H1 (cell line): ENCODE results near the gene RHOU. TPM values are rescaled to one million over a fixed set of nuclear protein-coding genes. Genes with fewer than 3 reads are reported as not detected.

Experiments used
- BRCA1 ChIP-seq: IDR thresholded peaks from 2 replicates; pipeline ENCODE4 v1.6.1; 2012; ENCODE audit warnings: low read depth, low read length, improper control_type of control experiment
- MAFK ChIP-seq: IDR thresholded peaks from 2 replicates; pipeline ENCODE4 v1.6.1; 2012; ENCODE audit warnings: low read depth, mild to moderate bottlenecking, improper control_type of control experiment, low read length
- POLR2A ChIP-seq, 2 experiments: IDR thresholded peaks; 1 replicate in 1 of 2; 2 replicates in 1 of 2; pipeline ENCODE4 v1.6.1; 2011; ENCODE audit warnings: low read depth in 2 of 2, low read length in 2 of 2, mild to moderate bottlenecking in 2 of 2; ENCODE audit errors: control extremely low read depth in 1 of 2
- TAF7 ChIP-seq: optimal IDR thresholded peaks from 2 replicates; pipeline ENCODE3; 2011; ENCODE audit warnings: low read depth, mild to moderate bottlenecking, inconsistent platforms, low read length, moderate library complexity, borderline replicate concordance
- USF2 ChIP-seq: IDR thresholded peaks from 2 replicates; pipeline ENCODE4 v1.6.1; 2011; ENCODE audit warnings: low read length, improper control_type of control experiment
- polyA plus RNA-seq, 7 experiments: library from polyadenylated mRNA; depleted of rRNA in 3 of 7; stranded (reverse) in 5 of 7; unstranded in 2 of 7; fragments of >200 nt in 5 of 7; fragments of 200-250 nt in 2 of 7; gene quantifications; 1 replicate in 5 of 7; 2 replicates in 1 of 7; 4 replicates in 1 of 7; pipeline versions ENCODE4 v1.2.1 to v1.2.3, GENCODE V29; 2011 to 2013; ENCODE audit warnings: missing spikeins in 2 of 7, mixed read lengths in 2 of 7
- total RNA-seq: library from RNA; stranded (reverse); fragmentation: NEBNext Ultra II Directional; extraction: Animal tissue kit (Norgen Biotek cat#: 25700); gene quantifications from 2 replicates; pipeline ENCODE4 v1.2.1, GENCODE V29; 2021

RHOU gene
- total and polyA plus RNA-seq, 2 of the 8 experiments (the other 6 are each of a cell fraction or from before 2014, with no cell fraction given) = 3.0 to 3.4 TPM

DNA sequence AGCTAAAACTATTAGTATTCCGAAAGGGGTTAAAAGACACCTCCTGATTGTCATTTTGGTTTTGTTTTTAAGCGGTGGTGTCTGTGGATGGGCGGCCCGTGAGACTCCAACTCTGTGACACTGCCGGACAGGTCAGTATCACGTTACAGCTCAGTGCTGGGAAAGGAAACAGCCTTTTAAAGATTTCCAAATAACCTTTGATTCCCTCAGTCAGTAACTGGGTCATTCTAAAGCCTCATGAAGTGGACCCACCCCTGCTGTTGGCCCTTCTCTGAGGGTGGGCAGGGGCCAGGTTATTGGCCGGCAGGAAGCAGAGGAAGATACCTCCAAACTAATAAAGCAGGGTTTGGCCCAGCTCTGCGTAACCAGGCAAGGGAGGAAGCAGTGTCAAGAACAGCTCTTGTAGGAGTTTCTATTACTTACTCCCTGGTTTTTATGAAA lies 2.3 kb downstream of the RHOU start (continued):
- no peak for TF ChIP-seq POLR2A (IDR thresholded peaks at IDR 0.05; ENCODE audit: control extremely low read depth in 1 of 2, low read depth in 2 of 2, low read length in 2 of 2)
- TF ChIP-seq MAFK = no peak
- TF ChIP-seq TAF7 = no peak
- TF ChIP-seq USF2 = no peak
- no peak for TF ChIP-seq BRCA1
